ENCODE results near the gene SLC8A2.
"Not testable (repeated sequence)": the region's sequence is repeated elsewhere in the genome, so short reads cannot be mapped to it uniquely, and the experiment has no call there.

The SLC8A2 gene

DNA sequence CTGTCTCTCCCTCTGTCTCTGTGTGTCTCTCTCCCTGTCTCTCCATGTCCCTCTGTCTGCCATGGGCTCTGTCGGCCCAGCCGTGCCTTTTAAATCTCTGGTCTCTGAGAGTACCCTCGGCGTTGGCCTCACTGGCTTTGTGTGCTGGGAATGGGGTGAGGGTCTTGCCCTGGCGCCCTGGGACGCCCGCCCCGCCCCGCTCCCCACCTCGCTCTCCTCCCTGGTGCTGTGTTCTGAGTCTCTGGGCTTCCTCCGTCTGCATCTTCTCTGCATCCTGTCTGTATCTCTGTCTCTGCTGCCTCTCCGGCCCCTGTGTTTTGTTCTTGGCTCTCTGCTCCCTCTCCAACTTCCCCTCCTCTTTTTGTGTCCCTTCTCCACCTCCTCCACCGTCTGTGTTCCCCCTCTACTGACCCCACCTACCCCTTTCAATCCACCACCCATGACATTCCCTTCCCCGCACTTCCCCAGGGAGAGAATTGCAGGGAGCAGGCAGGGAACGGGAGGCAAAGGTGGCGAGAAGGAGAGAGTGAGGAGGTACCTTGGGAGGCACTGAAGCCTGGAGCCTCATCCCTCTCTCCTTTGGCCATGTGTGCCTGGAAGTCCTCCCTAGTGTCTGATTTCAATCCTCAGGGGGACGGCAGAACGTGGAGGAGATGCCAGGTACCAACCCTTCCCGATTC lies 48.4 kb downstream of the SLC8A2 start:
- DNase-seq = no peak

DNA sequence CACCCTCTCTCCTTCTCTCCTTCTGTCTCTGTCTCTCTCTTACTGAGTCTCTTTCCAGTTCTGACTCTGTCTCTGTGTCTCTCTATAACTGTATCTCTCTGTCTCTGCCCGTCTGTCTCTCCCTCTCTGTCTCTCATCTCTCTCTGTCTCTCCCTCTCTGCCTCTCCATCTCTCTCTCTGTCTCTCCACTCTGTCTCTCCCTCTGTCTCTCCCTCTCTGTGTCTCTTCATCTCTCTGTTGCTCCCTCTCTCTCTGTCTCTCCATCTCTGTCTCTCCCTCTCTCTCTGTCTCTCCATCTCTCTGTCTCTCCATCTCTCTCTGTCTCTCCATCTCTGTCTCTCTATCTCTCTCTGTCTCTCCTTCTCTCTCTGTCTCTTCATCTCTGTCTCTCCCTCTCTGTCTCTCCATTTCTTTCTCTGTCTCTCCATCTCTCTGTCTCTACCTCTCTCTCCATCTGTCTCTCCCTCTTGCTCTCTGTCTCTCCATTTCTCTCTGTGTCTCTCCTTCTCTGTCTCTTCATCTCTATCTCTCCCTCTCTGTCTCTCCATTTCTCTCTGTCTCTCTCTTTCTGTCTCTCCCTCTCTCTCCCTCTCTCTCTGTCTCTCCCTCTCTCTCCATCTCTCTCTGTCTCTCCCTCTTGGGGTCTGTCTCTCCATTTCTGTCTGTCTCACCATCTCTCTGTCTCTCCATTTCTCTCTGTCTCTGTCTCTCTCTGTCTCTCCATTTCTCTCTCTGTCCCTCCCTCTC lies 49.1 kb downstream of the SLC8A2 start:
- DNase-seq = no peak

DNA sequence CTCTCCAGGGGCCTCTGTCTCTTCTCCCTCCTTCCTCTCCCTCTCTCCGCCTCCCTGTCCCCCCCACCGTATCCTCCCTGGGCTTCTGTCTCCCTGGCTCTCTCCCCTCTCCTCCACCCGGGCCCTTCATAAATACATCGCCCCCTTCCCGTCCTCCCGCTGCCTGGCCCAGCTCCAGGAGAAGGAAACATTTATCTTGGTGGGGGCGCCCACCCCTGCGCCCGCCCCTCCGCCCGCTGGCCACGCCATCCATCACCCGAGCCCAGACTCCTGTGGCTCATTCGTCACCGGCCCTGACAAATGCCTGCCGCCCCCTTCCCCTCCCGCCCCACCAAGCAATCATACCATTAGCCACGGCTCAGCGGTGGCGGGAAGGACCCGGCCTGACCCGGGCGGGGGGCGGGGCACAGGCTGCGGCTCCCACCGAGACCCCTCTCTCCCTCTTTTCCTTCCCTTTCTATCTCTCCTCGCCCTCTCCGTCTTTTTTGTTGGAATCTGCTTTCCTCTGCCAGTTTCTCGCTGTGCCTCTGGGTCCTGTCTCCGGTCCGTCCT lies 49.8 kb downstream of the SLC8A2 start:
- no peak for DNase-seq

DNA sequence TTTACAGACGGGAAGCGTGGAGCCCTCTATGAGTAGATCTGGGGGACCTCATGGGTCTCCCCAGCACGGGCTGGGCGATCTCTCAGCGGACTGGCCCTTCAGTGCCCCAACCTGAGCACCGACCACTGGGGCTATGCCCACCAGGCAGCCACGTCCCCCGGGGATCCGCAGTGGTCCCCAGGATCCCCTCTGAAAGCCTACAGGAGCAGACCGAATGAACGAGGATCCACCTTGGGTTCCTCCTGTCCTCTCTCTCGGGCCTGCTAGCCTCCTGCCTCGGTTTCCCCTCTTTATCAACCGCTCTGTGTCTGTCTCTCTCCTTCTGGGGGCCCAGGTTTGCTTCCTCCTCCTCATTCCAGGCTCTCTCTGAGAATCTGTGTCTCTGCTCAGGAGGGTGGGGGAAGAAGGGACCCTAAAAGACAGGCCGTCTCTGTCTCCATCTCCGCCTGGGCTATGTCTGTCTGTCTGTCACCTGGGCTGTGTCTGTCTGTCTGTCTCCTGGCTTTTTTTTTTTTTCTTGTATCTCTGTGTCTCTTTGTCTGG lies 50.4 kb downstream of the SLC8A2 start:
- no peak for DNase-seq

DNA sequence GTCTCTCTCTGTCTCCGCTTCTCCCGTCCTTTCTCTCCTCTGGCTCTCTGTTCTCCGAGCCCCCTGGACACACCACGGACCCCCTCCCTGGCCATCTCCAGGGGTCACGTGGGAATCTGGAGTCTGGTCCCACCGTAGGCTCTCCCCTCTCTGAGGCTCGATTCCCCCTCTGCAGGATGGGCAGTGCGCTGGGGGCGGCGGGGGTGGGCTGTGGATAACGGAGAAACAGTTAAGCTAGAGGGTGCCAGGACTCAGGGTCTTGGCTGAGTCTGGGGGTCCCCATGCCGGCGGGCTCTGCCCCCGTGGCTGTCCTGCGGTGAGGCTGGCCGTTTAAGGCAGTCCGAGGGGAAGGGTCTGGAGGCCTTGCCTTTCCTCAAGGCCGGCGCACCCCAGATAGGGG lies 51.9 kb downstream of the SLC8A2 start:
- no peak for DNase-seq

DNA sequence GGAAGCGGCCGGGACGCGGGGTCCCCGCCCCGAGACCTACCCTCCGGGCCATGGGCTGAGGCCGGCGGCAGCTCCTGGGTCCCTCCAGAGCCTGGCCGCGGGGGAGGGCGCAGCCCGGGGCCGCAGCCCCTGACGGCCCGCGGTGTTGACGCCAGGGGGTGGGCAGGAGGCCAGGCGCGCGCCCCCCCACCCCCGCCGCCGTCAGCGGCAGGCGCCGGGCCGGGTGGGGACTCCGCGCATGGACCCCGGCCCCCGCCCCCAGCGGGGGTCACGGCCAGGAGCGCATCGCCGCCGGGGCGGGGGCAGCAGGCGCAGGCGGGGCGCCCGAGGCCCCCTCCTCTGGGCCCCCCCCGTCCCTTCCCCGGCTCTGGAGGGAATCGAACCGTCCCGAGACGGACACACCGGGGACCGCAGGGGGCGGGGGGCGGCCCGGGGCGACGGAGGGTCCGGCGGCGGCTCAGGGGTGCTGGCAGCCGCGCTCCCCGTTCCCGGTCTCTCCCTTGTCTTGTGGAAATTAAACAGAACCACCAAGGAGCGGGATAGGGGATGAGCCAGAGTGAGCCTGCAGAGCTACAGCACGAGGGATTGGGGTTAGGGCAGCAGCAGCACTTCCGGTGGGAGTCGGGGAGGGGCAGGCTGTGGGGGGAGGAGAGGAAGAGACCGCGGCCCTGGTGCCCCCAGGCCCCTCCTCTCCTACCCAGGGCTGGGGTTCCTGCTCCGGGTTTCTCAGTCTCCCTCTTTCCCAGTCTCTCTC lies 52.5 kb downstream of the SLC8A2 start, which contains the start of gene MEIS3:
Gene MEIS3 (minus strand): TSS at position 498 of the 754 bp plus-strand sequence. CDS start 446 bp downstream, at position 52.
- DNase-seq = no peak

DNA sequence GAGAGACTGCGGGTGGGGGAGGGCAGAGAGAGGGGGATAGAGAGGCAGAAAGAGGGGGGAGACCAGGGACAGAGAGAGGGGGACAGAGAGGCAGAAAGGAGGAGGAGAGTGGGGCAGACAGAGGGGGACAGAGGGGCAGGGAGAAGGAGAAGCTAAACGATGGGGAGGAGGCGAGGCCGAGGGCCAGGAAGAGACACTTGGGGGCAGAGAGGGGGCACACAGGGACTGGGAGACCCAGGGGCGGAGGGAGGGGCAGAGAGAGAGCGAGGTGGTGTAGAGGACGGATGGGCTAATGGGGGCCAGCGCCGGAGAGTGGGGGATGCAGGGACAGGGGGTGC lies 53.0 kb downstream of the SLC8A2 start:
- DNase-seq = no peak

DNA sequence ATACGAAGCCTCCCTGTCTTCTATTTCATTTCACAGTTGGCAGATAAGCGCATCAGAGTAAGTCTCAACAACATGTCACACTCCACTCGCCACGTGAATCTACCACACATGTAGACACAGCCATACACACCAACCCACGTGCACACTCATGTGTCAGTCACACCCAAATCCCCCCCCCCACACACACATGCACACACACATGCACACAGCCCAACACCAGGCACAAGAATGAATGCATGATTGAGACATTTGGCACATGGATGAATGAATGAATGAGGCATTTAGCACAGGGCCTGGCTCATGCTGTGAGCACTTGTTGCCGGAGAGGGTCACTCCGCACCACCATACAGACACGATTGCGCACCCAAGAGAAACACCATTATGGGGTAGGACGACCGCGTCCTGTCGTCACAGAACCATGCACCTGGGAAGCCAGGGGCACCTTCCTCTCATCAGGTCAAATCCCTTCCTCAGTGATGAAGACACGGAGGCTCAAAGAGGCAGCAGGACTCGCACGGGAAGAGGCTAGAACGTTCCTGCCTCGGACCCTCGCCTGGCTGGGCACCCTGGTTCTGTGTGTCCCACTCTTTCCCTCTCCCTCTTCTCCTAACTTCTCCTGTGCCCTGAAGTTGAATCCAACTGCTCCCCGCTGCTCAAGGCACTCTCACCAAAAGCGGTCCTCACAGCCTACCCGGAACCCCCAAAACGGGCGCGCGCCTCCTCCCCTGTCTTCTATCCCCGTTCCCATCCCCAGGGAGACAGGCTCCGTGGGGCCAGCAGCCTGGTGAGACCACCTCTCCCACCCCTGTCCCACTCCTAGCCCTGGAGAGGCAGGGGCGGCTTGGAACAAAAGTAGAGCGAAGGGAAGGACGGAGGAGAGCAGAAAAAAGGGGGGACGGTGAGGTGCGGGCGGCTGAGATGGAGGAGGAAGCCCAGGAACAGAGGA lies 53.7 kb downstream of the SLC8A2 start:
- DNase-seq = no peak

DNA sequence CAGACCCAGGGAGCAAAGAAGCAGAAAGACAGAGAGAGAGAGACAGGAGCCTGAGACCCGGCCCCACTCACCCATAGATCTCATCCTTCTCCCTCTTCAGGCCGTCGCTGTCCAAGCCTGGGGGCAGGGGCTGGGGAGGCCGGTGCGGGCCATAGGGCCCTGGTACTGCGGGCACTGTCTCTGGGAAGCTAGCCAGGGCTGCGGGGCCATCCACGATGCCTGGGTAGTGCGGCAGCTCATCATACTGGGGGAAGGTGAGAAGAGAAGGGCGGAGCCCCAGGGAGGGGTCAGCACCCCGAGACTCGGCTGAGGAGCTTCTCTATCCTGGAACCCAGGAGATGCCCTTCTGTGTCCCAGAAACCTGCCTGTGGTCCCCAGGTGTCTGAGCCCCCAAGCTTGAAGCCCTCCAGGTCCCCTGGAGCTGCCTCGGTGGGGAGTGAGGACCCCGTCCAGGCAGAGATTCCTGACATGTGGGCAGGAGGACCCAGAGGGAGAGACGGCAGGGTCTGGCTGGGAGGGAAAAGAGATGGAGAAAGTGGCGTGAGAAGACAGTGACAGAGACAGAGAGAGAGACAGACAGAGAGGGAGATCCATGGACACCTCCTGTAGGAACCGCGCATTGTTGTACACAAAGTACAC lies 54.5 kb downstream of the SLC8A2 start:
- no peak for DNase-seq

DNA sequence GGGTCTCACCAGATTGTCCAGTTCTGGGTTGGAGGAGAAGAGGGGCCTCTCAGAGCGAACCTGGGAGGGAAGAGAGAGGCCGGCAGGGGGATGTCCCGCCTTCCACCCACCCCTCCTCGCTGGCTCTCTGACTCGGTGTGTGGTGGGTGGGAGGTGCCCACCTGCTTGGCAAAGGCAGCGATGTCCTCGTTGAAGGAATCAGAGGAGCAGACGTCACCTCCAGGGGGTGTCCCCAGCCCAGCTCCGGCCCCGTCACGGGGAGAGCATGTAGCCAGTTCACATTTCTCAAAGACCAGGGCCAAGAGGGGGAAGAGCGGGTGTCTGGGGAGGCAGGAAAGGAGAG lies 55.1 kb downstream of the SLC8A2 start:
- DNase-seq = no peak

DNA sequence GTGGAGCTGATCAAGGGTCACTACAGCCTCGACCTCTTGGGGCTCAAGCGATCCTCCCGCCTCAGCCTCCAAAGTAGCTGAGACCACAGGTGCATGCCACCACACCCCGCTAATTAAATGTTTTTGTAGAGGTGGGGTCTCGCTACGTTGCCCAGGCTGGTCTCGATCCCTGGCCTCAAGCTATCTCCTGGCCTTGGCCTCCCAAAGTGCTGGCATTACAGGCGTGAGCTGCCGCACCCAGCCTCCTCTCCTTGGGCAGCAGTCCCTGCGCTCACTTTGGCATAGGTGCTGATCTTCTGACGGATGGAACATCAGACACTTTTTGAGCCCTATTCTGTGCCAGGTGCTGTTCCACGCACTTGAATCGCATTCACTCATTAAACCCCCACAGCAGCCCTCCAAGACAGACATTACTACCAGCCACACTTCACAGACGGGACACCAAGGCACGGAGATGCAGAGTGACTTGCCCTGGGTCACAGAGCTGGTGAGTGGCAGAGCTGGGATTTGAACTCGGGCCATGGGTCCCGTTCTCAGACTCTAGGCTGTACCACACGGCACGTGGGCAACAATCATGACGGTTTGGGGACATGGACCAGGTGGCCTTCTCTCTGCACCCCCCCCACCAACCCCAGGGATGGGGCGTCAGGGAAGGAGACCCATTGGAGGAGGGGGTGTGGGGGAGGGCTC lies 55.6 kb downstream of the SLC8A2 start:
- DNase-seq = no peak

DNA sequence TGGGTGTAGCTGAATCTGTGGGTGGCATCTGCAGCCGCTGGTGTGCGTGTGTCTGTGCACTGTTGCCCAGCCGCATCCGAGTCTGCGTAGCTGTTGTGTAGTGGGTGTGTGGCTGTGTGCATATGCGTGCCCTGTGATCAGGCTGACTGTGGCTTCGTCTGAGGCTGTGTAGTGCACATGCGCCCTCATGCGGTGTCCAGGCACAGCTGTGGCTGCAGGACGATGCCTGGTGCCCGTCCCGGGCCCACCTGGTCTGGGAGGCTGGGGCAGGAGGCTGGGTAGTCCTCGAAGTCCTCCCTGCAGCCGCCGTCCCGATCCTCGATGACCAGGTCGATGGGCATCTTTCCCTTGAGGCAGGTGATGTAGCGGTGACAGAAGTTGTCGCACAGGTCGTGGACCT lies 57.2 kb downstream of the SLC8A2 start:
- no peak for DNase-seq

DNA sequence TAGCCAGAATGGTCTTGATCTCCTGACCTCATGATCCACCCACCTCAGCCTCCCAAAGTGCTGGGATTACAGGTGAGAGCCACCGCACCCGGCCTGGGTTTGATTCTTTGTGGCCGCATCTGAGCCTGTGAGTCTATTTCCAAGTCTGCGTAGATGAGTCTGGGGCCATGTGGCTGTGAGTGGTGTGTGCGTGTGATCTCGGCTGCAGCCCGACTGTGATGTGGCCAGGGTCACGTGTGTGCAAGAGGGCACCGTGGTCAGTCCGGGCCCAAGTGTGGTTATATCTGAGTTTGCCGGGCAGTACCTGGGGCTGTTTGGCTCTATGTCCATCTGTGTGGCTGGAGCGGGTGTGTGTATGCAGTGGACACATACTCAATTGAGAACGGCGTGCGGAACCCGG lies 57.8 kb downstream of the SLC8A2 start:
- DNase-seq = no peak

DNA sequence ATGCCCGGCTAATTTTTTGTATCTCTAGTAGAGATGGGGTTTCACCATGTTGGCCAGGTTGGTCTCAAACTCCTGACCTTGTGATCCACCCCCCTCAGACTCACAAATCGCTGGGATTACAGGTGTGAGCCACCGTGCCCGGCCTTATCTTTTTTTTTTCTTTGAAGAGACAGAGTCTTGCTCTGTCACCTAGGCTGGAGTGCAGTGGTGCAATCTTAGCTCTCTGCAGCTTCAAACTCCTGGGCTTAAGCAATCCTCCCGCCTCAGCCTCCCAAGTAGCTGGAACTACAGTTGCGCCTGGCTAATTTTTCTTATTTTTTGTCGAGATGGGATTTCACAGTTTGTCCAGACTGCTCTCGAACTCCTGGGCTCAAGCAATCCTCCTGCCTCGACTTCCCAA lies 60.0 kb downstream of the SLC8A2 start:
- DNase-seq = not testable (repeated sequence)

DNA sequence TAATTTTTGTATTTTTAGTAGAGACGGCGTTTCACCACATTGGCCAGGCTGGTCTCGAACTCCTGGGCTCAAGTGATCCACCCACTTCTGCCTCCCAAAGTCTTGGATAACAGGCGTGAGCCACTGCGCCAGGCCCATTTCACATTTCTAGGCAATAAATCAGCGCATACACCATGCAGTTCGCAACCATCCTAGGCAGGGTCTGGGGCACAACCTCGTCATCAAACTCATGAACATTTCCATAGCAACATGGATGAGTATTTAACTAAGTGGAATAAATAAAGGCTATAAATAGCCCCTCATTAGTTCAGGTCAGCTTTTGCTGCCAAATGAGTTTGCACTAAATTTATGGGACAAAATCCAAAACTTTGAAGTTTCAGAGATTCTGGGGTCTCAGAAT lies 60.6 kb downstream of the SLC8A2 start:
- no peak for DNase-seq

DNA sequence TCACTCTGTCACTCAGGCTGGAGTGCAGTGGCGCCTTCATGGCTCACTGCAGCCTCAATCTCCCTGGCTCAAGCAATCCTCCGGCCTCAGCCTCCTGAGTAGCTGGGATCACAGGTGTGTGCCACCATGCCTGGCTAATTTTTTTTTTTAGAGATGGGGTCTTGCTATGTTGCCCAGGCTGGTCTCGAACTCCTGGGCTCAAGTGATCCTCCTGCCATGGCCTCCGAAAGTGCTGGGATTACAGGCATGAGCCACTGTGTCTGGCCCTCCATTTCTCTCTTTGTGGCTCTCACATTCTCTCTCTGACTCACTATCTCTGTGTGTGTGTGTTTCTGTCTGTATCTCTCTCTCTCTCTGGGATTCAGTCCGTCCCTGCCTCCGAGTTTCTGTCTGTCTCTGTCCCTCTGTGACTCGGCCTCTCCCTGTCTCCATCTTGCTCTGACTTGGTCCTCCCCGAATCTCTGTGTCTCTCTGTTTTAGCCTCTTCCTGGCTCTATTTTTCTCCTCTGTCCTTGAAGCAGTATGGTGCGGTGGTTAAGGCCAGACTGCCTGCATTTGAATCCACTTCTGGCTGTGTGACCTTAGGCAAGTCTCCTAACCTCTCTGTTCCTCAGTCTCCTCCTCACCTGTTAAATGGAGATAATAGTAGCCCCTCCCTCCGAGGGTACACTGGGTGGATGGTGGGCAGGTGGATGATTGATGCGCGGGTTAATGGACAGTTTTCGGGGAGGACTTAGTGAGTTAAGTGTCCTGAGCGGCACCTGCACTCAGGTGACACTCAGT lies 63.3 kb downstream of the SLC8A2 start:
- DNase-seq = no peak

DNA sequence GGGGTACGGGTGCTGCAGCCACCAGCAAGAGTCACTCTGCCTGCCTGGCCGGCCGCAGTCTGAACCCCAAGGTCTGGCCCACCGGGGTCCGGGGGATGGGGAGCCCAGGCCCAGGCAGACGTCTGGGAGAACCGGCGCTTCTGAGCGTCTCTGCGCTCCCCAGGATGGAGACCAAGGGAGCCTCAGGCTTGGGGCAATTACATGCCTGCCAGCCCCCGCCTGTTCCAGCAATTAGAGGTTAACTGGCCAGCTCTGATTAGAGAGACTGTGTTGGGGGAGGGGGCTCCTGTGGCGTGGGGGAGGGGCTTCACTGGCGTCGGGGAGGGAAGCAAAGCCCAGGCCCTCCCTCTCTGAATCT lies 64.3 kb downstream of the SLC8A2 start:
- DNase-seq = no peak

DNA sequence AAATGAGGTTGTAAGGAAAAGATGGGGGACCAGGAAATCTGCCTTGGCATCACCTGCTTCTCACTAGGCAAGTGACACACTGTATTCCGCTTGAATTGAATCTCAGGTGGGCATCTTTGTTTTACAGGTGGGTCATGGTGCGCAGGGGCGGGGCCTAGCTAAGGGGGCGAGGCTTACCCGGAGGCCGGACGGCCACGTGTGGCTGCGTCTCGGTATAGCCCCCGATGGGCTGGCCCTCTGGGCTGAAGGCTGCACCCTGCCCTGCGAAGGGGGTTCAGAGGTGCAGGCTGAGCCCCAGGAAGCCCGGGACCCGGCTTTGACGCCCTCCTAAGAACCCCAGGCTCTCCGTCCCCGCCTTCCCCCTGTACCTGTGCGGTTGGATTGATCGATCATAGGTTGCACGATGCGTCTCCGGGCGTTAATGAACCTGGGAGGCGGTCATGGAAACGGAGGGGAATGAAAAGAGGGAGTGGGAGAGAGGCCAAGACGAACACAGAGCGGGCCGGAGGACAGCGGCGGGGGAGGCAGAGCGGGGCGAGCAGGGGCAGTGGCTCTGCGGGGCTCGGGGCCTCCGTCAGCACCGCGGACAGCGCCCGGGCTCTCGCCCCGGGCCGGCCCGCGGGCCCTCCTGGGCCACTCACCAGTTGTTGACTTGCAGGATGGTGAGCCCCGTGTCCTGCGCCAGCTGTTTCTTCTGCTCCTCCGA lies 64.8 kb downstream of the SLC8A2 start:
- DNase-seq = no peak

DNA sequence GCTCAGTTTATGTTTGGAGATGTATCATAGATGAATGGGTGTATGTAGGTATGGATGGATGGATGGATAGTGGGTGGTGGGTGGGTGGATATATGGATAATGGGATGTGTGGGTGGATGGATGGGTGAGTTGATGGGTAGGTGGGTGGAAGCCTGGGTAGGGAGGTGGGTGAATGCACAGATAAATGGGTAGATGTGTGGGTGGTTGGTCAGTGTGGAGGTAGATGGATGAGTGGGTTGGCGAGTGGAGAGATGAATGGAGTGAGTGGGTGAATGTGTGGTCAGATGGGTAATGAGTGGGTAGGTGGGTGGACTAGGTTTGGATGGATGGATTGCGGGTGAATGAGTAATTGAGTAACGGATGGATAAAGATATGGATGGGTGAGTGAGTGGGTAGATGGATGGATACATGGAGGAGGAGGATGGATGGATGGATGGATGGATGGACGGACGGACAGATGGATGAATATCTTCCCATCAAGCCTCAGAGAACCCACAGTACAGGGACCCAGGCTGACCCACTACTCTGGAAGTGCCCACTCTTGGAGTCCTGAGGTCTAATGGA lies 65.8 kb downstream of the SLC8A2 start:
- DNase-seq = no peak

DNA sequence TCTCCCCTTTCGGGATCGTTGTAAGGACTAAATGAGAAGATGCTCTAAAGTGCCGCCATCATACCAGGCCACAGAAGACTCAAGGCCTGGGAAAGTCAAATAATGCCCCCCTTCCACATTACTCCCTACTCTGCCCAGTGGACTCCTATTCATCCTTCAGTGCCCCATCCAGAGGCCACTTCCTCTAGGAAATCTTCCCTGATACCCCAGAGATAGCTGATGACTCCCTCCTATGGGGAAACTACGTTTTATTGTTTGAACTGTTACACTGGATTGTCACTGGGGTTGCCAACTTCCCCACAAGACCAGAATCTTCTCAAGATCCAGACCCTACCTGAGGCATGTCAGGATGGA lies 66.5 kb downstream of the SLC8A2 start:
- DNase-seq = no peak

Data from activated CD8-positive, alpha-beta memory T cell treated with anti-CD3 and anti-CD28 coated beads, Interleukin-2, amount 50 U/mL, for 4 hours (primary cell).